Activated T-cell treated with anti-CD3 and anti-CD28 coated beads, Interleukin-2, amount 50 U/mL, for 4 hours (primary cell): ENCODE results near the gene LIN9. TPM values are rescaled to one million over a fixed set of nuclear protein-coding genes. Genes with fewer than 3 reads are reported as not detected.

Experiments
- ATAC-seq, 2 donors: fragments of 200-7000 bp; cut with Tn5 transposase; one replicate each; pipeline ENCODE4 v1.10.0; 2021
- DNase-seq: peaks from one replicate; pipeline ENCODE4 v3.0.0-alpha.2; 2020
- H3K27me3 Mint-ChIP-seq: one replicate; pipeline ENCODE4 v1.8.0; 2021; ENCODE audit warnings: low read depth, mixed read lengths
- H3K36me3 Mint-ChIP-seq: one replicate; pipeline ENCODE4 v1.8.0; 2022; ENCODE audit warnings: mixed read lengths; ENCODE audit not compliant: insufficient read depth
- H3K4me1 Mint-ChIP-seq: one replicate; pipeline ENCODE4 v1.8.0; 2021; ENCODE audit warnings: low read depth, mixed read lengths
- H3K4me3 Mint-ChIP-seq: one replicate; pipeline ENCODE4 v1.8.0; 2021; ENCODE audit warnings: mild to moderate bottlenecking, moderate library complexity, mixed read lengths
- H3K9me3 Mint-ChIP-seq: one replicate; pipeline ENCODE4 v1.8.0; 2021; ENCODE audit warnings: mixed read lengths
- total RNA-seq, 3 donors: library from RNA; stranded (reverse); gene quantifications; one replicate each; pipeline ENCODE4 v1.2.1, GENCODE V29; 2021

The LIN9 gene
- total RNA-seq, 3 donors from 2014 or later = 7.5 to 8.6 (median 8.3) TPM

- H3K4me1 Mint-ChIP-seq = peaks cover 15% of the 10 kb centered on the region
- H3K27me3 Mint-ChIP-seq = peaks cover 2% of the 10 kb centered on the region
- DNase-seq (no peak), ATAC-seq (no peak)
- peaks cover 4% of the 10 kb centered on the region for H3K9me3 Mint-ChIP-seq
- H3K4me3 Mint-ChIP-seq = no peak overlapping the region
- H3K36me3 Mint-ChIP-seq = peaks cover 4% of the 10 kb centered on the region
Measured at GRCh38 chr1:226335661-226336060, 26.7 kb upstream of the LIN9 start.

DNA sequence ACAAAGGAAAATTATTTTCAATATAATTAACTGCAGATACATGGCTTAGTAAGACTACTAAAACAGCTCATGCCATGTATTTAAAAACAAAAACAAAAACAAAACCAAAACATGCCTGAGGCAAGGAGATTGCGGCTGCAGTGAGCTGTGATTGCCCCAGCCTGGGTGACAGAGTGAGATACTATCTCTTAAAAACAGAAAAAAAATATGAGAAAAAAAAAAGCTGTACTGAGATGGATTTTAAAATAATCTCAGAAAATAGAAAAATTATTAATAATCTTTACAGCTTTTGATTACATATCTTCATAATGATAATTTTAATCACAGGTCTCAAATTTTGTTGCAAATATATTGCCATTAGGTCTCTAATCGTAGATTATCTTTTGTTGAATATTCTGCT, 24.0 kb upstream of the LIN9 start:
- Mint-ChIP-seq H3K27me3 (no peaks in the 10 kb centered on the region), H3K4me3 (peak overlapping the region; percentile 39), H3K36me3 (no peaks in the 10 kb centered on the region), H3K9me3 (no peaks in the 10 kb centered on the region), H3K4me1 (peaks cover 14% of the 10 kb centered on the region)
- DNase-seq = no peak
- no peak for ATAC-seq

GRCh38 chr1:226329237-226329636, 20.3 kb upstream of the LIN9 start:
- no peak for DNase-seq
- no peaks in the 10 kb centered on the region for H3K9me3 Mint-ChIP-seq

DNA sequence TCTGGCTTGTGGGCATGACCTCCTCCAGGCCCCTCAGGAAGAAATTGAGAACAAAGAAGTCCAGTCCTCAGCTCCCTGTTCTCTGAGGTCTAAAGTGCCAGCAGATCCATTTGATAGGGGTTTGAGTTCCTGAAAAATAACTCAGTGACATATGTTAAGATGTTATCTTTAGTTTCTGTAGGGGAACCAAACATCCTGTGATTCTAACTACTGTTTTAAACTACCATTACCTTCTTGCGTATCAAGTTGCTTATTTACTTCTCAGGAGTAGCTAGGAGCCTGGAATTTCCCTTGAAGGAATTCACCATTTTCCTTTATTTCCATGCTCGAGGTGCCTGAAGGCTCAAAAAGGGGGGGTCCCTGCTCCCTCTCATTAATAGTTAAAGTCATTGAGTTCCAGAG, 18.8 kb upstream of the LIN9 start:
- Mint-ChIP-seq H3K4me1 (no peaks in the 10 kb centered on the region), H3K36me3 (no peaks in the 10 kb centered on the region), H3K27me3 (peaks cover 3% of the 10 kb centered on the region), H3K9me3 (no peaks in the 10 kb centered on the region), H3K4me3 (no peak overlapping the region)
- no peak for DNase-seq
- no peak for ATAC-seq

More at GRCh38 chr1:226329237-226329636, 20.3 kb upstream of the LIN9 start:
- no peaks in the 10 kb centered on the region for H3K36me3 Mint-ChIP-seq
- no peak for ATAC-seq
- no peak overlapping the region for H3K4me3 Mint-ChIP-seq
- peaks cover 5% of the 10 kb centered on the region for H3K4me1 Mint-ChIP-seq
- H3K27me3 Mint-ChIP-seq = peaks cover 2% of the 10 kb centered on the region

GRCh38 chr1:226325178-226325577, 16.2 kb upstream of the LIN9 start:
- Mint-ChIP-seq H3K9me3 (no peaks in the 10 kb centered on the region), H3K36me3 (no peaks in the 10 kb centered on the region), H3K27me3 (peaks cover 14% of the 10 kb centered on the region), H3K4me1 (no peaks in the 10 kb centered on the region), H3K4me3 (no peak overlapping the region)
- ATAC-seq (no peak), DNase-seq (no peak)

- Mint-ChIP-seq H3K9me3 (no peaks in the 10 kb centered on the region), H3K36me3 (no peaks in the 10 kb centered on the region), H3K4me1 (no peaks in the 10 kb centered on the region), H3K4me3 (no peak overlapping the region), H3K27me3 (peaks cover 15% of the 10 kb centered on the region)
- no peak for ATAC-seq
- no peak for DNase-seq
Measured at GRCh38 chr1:226324479-226324878, 15.5 kb upstream of the LIN9 start.

GRCh38 chr1:226322986-226323385, 14.0 kb upstream of the LIN9 start:
- DNase-seq = no peak
- no peaks in the 10 kb centered on the region for H3K36me3 Mint-ChIP-seq
- ATAC-seq = no peak
- peaks cover 24% of the 10 kb centered on the region for H3K27me3 Mint-ChIP-seq
- H3K4me3 Mint-ChIP-seq = no peak overlapping the region
- no peaks in the 10 kb centered on the region for H3K4me1 Mint-ChIP-seq
- no peaks in the 10 kb centered on the region for H3K9me3 Mint-ChIP-seq

- no peak for DNase-seq
- no peaks in the 10 kb centered on the region for H3K36me3 Mint-ChIP-seq
- no peaks in the 10 kb centered on the region for H3K9me3 Mint-ChIP-seq
- H3K4me1 Mint-ChIP-seq = no peaks in the 10 kb centered on the region
- peaks cover 26% of the 10 kb centered on the region for H3K27me3 Mint-ChIP-seq
- no peak overlapping the region for H3K4me3 Mint-ChIP-seq
- ATAC-seq = no peak
Measured at GRCh38 chr1:226320930-226321329, 12.0 kb upstream of the LIN9 start.

- ATAC-seq = no peak
Measured at GRCh38 chr1:226318471-226318870, 9.5 kb upstream of the LIN9 start.

DNA sequence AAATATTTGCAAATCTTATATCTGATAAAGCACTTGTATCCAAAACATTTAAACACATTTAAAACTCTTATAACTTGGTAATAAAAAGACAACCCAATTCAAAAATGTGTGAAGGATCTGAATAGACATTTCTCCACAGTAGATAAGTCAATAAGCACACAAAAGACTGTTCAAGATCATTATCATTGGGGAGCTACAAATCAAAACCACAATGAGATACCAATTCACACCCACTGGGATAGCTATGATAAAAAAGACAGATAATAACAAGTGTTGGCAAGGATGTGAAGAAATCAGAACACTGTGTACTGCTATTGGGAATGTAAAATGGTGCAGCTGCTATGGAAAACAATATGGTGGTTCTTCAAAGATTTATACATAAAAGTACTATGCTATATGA, 5.1 kb upstream of the LIN9 start:
- Mint-ChIP-seq H3K4me3 (no peak overlapping the region), H3K36me3 (no peaks in the 10 kb centered on the region), H3K9me3 (no peaks in the 10 kb centered on the region), H3K27me3 (peaks cover 32% of the 10 kb centered on the region), H3K4me1 (peaks cover 7% of the 10 kb centered on the region)
- DNase-seq (no peak), ATAC-seq (no peak)

More at GRCh38 chr1:226318471-226318870, 9.5 kb upstream of the LIN9 start:
- Mint-ChIP-seq H3K36me3 (no peaks in the 10 kb centered on the region), H3K9me3 (no peaks in the 10 kb centered on the region), H3K4me3 (no peak overlapping the region), H3K4me1 (no peaks in the 10 kb centered on the region), H3K27me3 (peaks cover 30% of the 10 kb centered on the region)
- no peak for DNase-seq

GRCh38 chr1:226312065-226312464, 3.1 kb upstream of the LIN9 start:
- ATAC-seq (no peak), DNase-seq (no peak)
- no peak overlapping the region for H3K4me3 Mint-ChIP-seq
- no peaks in the 10 kb centered on the region for H3K9me3 Mint-ChIP-seq
- peaks cover 24% of the 10 kb centered on the region for H3K27me3 Mint-ChIP-seq
- no peaks in the 10 kb centered on the region for H3K36me3 Mint-ChIP-seq
- peaks cover 10% of the 10 kb centered on the region for H3K4me1 Mint-ChIP-seq

DNA sequence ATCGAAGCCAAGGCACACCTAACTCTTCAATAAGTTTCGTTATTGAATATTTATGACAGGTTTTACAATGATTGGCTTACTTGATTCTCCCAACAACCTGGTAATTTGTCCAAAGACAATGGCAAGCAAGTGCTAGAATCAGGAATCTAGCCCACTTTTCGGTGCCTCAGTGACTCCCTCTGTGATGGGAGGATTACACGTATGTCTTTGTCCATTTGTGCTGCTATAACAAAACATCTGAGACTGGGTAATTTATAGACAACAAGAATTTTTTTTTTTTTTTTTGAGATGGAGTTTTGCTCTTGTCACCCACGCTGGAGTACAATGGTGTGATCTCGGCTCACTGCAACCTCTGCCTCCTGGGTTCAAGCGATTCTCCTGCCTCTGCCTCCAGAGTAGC, 2.4 kb upstream of the LIN9 start:
- peaks cover 10% of the 10 kb centered on the region for H3K4me1 Mint-ChIP-seq
- ATAC-seq = no peak
- H3K9me3 Mint-ChIP-seq = no peaks in the 10 kb centered on the region
- H3K27me3 Mint-ChIP-seq = peaks cover 24% of the 10 kb centered on the region
- DNase-seq = no peak
- no peak overlapping the region for H3K4me3 Mint-ChIP-seq
- no peaks in the 10 kb centered on the region for H3K36me3 Mint-ChIP-seq

- Mint-ChIP-seq H3K9me3 (no peaks in the 10 kb centered on the region), H3K4me3 (peak overlapping the region; percentile 78), H3K27me3 (peaks cover 24% of the 10 kb centered on the region), H3K4me1 (peaks cover 10% of the 10 kb centered on the region), H3K36me3 (no peaks in the 10 kb centered on the region)
- DNase-seq (no peak), ATAC-seq (no peak)
Measured at GRCh38 chr1:226310637-226311195, 1.8 kb upstream of the LIN9 start.

DNA sequence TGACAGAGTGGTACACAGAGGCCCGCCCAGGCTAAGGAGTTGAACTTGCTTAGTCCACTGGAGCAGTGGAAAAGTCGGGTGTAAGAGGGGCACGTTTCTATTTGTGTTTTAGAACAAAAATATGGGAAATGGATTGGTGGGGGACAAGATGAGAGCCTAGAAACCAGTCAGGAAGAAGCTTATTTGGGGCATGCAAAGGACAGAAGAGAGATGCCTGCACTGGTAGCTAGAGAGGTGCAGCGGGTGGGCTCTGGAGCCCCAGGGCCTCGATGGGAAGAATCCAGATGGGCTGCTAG, 1.2 kb upstream of the LIN9 start:
- Mint-ChIP-seq H3K36me3 (no peaks in the 10 kb centered on the region), H3K9me3 (no peaks in the 10 kb centered on the region), H3K27me3 (peaks cover 24% of the 10 kb centered on the region), H3K4me1 (peaks cover 10% of the 10 kb centered on the region), H3K4me3 (peak overlapping the region; percentile 78)
- ATAC-seq (no peak), DNase-seq (no peak)

GRCh38 chr1:226309398-226310244, 657 bp upstream of the LIN9 start:
- H3K36me3 Mint-ChIP-seq = no peaks in the 10 kb centered on the region
- ATAC-seq (peak in 1 of 2 donors; percentile 72), DNase-seq (no peak)
- peaks cover 10% of the 10 kb centered on the region for H3K4me1 Mint-ChIP-seq
- H3K4me3 Mint-ChIP-seq = peak overlapping the region; percentile 78
- H3K9me3 Mint-ChIP-seq = no peaks in the 10 kb centered on the region
- peaks cover 24% of the 10 kb centered on the region for H3K27me3 Mint-ChIP-seq
